Keratinocyte (primary cell): Measurements from ENCODE around the gene ZNF792. TPM values are rescaled to one million over a fixed set of nuclear protein-coding genes. Genes with fewer than 3 reads are reported as not detected.

Experiments
- DNase-seq: peaks from one replicate; pipeline ENCODE4 v3.0.0-alpha.2; 2011; ENCODE audit warnings: low read depth, missing footprints, low spot score
- FAIRE-seq: peaks from 2 replicates; lab custom pipeline; 2011; peaks lifted over from hg19 to GRCh38; lab: Jason Lieb, UNC
- H2AFZ ChIP-seq: 2 replicates; pipeline ENCODE4 v1.6.0; 2012; ENCODE audit warnings: low read length, control low read depth, inconsistent platforms; ENCODE audit not compliant: control insufficient read depth
- H3K27ac ChIP-seq: 2 replicates; pipeline ENCODE4 v1.5.1; 2011; ENCODE audit warnings: low read length; ENCODE audit not compliant: control insufficient read depth, insufficient read depth
- H3K27me3 ChIP-seq: 3 replicates; pipeline ENCODE4 v1.6.0; 2011; ENCODE audit warnings: low read length; ENCODE audit not compliant: control insufficient read depth, insufficient read depth; ENCODE audit errors: extremely low read depth
- H3K36me3 ChIP-seq, 2 experiments: 2 replicates in 1 of 2; 3 replicates in 1 of 2; pipeline ENCODE4 v1.5.1; 2011; ENCODE audit warnings: low read length in 2 of 2, mild to moderate bottlenecking in 1 of 2; ENCODE audit not compliant: control insufficient read depth in 2 of 2, insufficient read depth in 2 of 2; ENCODE audit errors: extremely low read depth in 1 of 2
- H3K4me1 ChIP-seq: 3 replicates; pipeline ENCODE4 v1.5.1; 2011; ENCODE audit warnings: low read length; ENCODE audit not compliant: control insufficient read depth, insufficient read depth; ENCODE audit errors: extremely low read depth
- H3K4me2 ChIP-seq: 3 replicates; pipeline ENCODE4 v1.6.0; 2011; ENCODE audit warnings: low read depth, low read length; ENCODE audit not compliant: control insufficient read depth, insufficient read depth; ENCODE audit errors: extremely low read depth
- H3K4me3 ChIP-seq, 3 experiments: fragments of 200-600 bp in 1 of 3; sonication (generic) in 1 of 3; 2 replicates in 2 of 3; 3 replicates in 1 of 3; pipeline ENCODE4 v1.5.1; 2011 to 2016; ENCODE audit warnings: low read length in 3 of 3, mild to moderate bottlenecking in 3 of 3, control low read depth in 2 of 3, inconsistent platforms in 1 of 3, low read depth in 1 of 3, mixed read lengths in 1 of 3, mixed run types in 1 of 3, moderate library complexity in 1 of 3; ENCODE audit not compliant: control insufficient read depth in 2 of 3, insufficient read depth in 2 of 3; ENCODE audit errors: extremely low read depth in 1 of 3
- H3K79me2 ChIP-seq: 2 replicates; pipeline ENCODE4 v1.6.0; 2012; ENCODE audit warnings: low read length; ENCODE audit not compliant: control insufficient read depth, insufficient read depth
- H3K9ac ChIP-seq: 3 replicates; pipeline ENCODE4 v1.6.0; 2011; ENCODE audit warnings: low read length; ENCODE audit not compliant: control insufficient read depth, insufficient read depth; ENCODE audit errors: extremely low read depth
- H3K9me1 ChIP-seq: 3 replicates; pipeline ENCODE4 v1.6.0; 2011; ENCODE audit warnings: low read length; ENCODE audit not compliant: control insufficient read depth, insufficient read depth; ENCODE audit errors: extremely low read depth
- H3K9me3 ChIP-seq: 2 replicates; pipeline ENCODE4 v1.5.1; 2012; ENCODE audit warnings: low read depth, low read length; ENCODE audit not compliant: control insufficient read depth
- H4K20me1 ChIP-seq: 3 replicates; pipeline ENCODE4 v1.6.0; 2011; ENCODE audit warnings: low read length; ENCODE audit not compliant: control insufficient read depth, insufficient read depth; ENCODE audit errors: extremely low read depth
- EZH2 ChIP-seq: IDR thresholded peaks from one replicate; pipeline ENCODE4 v1.6.1; 2012; ENCODE audit warnings: inconsistent platforms, mild to moderate bottlenecking, low read length, moderate library complexity
- dilution Hi-C: fragments of 300-500 bp; cut with MboI; formaldehyde crosslinking; loops from one replicate; pipeline ENCODE4 v1.7.0; 2020; ENCODE audit warnings: low sequenced_read_pairs; ENCODE audit not compliant: extremely low pct_ligation_motif_present
- polyA plus RNA-seq, 5 experiments: library from polyadenylated mRNA; depleted of rRNA in 3 of 5; stranded (reverse) in 3 of 5; stranded (forward) in 1 of 5; unstranded in 1 of 5; fragments of >200 nt; gene quantifications; 1 replicate in 1 of 5; 2 replicates in 3 of 5; 3 replicates in 1 of 5; pipeline versions ENCODE4 v1.2.1 to v1.2.3, GENCODE V29; 2011 to 2012; ENCODE audit warnings: missing spikeins in 2 of 5, low read depth in 1 of 5, low replicate concordance in 1 of 5
- TF ChIP-seq, protein P1 (sequence below), 3 experiments: IDR thresholded peaks in 1 of 3; conservative IDR thresholded peaks in 1 of 3; optimal IDR thresholded peaks in 1 of 3; 2 replicates in 2 of 3; 3 replicates in 1 of 3; pipeline versions ENCODE3 to v1.5.1; 2011; ENCODE audit warnings: low read length in 3 of 3, mild to moderate bottlenecking in 3 of 3, moderate library complexity in 2 of 3, control low read depth in 1 of 3, inconsistent platforms in 1 of 3; ENCODE audit not compliant: insufficient read depth in 2 of 3; ENCODE audit errors: extremely low read depth in 1 of 3

The ZNF792 gene
- polyA plus RNA-seq, 1 donor (not counting 4 experiments of a cell fraction or from before 2014, with no cell fraction given) = 1.9 TPM

DNA sequence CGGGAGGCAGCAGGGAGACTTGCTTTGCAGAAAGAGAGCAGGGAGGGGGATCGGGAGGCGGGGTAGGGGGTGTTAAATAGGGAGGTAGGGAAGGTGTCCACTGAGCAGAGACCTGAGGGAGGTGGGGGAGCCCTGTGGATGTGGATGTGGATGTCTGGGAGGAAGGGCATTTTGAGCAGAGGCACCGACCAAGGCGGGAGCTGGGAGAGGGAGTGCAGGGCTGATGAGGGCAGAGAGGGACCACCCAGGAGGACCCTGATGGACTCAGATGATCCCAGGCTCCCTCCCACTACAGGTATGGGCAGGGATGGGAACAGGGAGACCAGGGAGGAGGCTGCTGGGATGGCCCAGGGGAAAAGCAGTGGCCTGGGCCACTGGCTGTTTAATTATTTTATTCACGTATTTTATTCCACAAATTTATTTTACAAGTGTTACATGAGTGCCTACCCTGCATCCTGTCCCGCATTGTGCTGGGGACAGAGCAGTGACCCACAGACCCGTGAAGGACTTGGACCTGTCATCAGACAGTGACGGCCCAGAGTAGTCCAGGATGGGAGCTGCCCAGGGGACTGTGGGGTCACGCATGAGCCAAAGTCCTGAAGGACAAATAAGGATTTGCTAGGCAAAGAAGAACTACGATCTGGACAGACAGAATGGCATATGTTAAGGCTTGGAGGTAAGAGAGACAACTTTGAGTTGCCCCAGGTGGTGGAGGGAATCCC lies 41.4 kb upstream of the ZNF792 start:
- no peak overlapping the region for H3K9ac ChIP-seq
- FAIRE-seq (no peak), DNase-seq (no peak)
- no peaks in the 10 kb centered on the region for H3K9me1 ChIP-seq
- H3K9me3 ChIP-seq = no peaks in the 10 kb centered on the region
- peaks cover 9% of the 10 kb centered on the region for H3K4me1 ChIP-seq
- dilution Hi-C loops = no loop called here
- H2AFZ ChIP-seq = no peak overlapping the region
- H4K20me1 ChIP-seq = peaks cover 5% of the 10 kb centered on the region
- H3K4me2 ChIP-seq = no peak overlapping the region
- no peak overlapping the region for H3K27ac ChIP-seq
- H3K27me3 ChIP-seq = no peaks in the 10 kb centered on the region
- TF ChIP-seq EZH2 = no peak
- TF ChIP-seq, protein P1, sequence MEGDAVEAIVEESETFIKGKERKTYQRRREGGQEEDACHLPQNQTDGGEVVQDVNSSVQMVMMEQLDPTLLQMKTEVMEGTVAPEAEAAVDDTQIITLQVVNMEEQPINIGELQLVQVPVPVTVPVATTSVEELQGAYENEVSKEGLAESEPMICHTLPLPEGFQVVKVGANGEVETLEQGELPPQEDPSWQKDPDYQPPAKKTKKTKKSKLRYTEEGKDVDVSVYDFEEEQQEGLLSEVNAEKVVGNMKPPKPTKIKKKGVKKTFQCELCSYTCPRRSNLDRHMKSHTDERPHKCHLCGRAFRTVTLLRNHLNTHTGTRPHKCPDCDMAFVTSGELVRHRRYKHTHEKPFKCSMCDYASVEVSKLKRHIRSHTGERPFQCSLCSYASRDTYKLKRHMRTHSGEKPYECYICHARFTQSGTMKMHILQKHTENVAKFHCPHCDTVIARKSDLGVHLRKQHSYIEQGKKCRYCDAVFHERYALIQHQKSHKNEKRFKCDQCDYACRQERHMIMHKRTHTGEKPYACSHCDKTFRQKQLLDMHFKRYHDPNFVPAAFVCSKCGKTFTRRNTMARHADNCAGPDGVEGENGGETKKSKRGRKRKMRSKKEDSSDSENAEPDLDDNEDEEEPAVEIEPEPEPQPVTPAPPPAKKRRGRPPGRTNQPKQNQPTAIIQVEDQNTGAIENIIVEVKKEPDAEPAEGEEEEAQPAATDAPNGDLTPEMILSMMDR (optimal IDR thresholded peaks at IDR 0.05 in 1 of 3, IDR thresholded peaks at IDR 0.05 in 1 of 3, conservative IDR thresholded peaks at IDR 0.05 in 1 of 3; ENCODE audit: extremely low read depth in 1 of 3, insufficient read depth in 2 of 3, low read length in 3 of 3) = no peak
- H3K4me3 ChIP-seq = no peak overlapping the region
- peaks cover 36% of the 10 kb centered on the region for H3K79me2 ChIP-seq
- peaks cover 9% of the 10 kb centered on the region in 2 experiments for H3K36me3 ChIP-seq

DNA sequence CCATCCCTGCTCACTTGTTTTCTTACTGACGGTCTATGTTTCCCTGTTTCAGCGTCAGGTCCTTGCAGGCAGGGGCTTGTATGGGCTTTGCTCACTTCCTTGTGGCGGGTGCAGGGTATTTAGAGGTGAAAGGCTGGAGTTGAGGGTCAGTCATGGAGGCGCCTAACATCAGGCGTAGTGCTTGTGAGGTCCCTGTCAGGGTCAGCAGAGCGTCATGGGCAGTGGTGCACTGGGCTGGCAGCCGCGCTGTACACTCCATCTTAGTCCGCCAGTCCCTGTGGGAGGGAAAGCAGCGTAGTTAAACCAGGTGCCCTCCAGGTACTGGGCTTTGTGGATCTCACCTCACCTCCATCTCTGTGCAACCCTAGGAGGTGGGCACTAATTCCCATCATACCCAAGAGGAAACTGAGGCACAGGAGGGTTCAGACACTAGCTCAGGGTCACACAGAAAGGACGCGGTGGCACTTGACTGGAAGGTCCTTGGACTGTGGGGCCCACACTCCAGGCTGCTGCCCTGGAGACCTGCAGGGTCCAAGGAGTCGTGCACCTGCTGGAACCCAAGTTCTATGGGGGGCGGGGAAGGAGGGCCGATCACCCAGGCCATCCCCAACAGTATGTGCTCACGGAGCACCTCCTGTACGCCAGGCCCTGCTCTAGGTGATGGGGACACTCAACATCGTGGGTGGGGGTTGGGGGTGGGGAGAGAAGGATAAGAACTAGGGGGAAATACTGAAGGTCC lies 40.7 kb upstream of the ZNF792 start:
- dilution Hi-C loops = no loop called here
- Histone ChIP-seq H3K4me2 (no peak overlapping the region), H3K9me3 (no peaks in the 10 kb centered on the region), H3K27ac (no peak overlapping the region), H4K20me1 (peaks cover 5% of the 10 kb centered on the region), H2AFZ (no peak overlapping the region), H3K4me1 (peaks cover 9% of the 10 kb centered on the region), H3K9me1 (no peaks in the 10 kb centered on the region), H3K27me3 (no peaks in the 10 kb centered on the region), H3K36me3 (peaks cover 6 to 9% of the 10 kb centered on the region in 2 experiments), H3K4me3 (no peak overlapping the region), H3K9ac (no peak overlapping the region), H3K79me2 (peaks cover 36% of the 10 kb centered on the region)
- DNase-seq (no peak), FAIRE-seq (no peak)
- no peak for TF ChIP-seq EZH2
- TF ChIP-seq, protein P1 (optimal IDR thresholded peaks at IDR 0.05 in 1 of 3, IDR thresholded peaks at IDR 0.05 in 1 of 3, conservative IDR thresholded peaks at IDR 0.05 in 1 of 3; ENCODE audit: extremely low read depth in 1 of 3, insufficient read depth in 2 of 3, low read length in 3 of 3) = no peak
